COLO668 (cell line): ENCODE measurements around the gene SLC8A3.

Experiments
- DNase-seq: peaks from one replicate; lab custom pipeline; 2025; ENCODE audit not compliant: unreplicated experiment; lab: John Stamatoyannopoulos, UW

SLC8A3 gene

DNA sequence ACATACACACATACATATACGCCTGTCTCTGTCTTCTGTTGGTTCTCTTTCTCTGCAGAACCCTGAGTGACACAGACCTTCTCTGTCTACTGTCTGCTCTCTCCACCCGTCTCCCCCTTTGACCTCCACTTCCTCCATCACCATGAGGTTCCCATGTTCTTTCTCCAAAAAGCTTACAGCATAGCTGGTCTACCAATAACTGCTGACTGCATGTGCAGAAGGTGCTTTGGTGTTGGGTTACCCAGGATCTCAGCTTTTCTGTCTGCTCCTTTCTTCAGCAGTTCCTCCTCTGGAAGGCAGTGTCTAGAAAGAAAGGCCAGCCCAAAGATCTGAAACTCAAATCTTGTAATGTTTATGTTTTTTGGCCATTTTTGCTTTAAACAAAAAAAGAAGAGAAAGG, 184.0 kb downstream of the SLC8A3 start:
- DNase-seq: no peak

DNA sequence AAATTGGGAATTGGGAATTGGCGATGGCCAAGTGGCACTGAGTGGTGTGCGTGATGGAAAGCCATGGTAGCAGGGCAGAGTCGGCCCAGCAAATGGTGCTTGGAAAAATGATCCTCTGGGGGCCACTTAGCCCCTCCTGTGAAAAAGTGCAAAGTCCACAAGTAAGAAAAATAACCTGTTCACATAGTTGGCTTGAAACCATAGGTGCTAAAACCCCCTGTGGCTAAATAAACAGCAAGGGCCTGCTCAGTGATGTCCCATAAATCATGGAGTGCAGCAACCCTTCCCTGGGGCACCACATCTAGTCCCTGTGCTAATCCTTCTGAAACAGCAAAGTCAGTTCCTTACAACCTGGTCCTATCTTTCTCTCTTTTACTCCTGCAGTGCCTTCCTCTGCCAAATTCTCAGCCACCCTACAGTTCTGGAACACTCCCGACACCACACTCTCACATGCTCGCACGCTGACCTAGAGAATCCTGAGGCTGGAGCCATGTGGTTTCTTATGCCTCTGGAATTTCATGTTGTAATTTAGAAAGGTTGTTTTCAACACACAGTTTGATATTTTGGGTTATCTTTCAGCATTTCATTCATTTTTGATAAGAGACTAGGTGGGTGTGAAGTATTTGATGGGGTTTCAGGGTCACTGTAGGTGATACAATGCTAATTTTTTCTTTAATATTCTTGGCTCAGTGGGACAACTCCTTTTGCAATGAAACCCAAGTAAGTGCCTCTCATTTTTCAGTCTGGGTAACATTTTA, 186.0 kb downstream of the SLC8A3 start:
- peak; percentile 78 for DNase-seq

DNA sequence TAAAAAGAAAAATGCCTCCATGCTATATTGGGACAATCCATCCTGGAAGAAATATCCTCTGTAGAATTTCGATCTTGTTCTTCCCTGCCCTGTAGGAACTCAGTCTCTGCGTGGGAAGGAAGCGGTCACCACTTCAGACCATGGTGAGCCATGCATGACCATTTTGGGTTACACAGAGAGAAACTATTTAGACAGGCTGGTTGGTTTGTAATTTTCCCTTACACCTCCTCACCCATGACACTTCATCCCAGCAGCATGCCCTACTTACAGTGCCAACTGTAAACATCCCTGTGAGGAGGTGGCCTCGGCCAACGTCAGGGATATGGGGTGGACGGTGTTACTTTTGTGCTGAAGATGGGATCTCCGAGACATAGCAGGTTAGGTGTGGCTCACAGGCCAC, 188.2 kb downstream of the SLC8A3 start:
- DNase-seq: no peak

DNA sequence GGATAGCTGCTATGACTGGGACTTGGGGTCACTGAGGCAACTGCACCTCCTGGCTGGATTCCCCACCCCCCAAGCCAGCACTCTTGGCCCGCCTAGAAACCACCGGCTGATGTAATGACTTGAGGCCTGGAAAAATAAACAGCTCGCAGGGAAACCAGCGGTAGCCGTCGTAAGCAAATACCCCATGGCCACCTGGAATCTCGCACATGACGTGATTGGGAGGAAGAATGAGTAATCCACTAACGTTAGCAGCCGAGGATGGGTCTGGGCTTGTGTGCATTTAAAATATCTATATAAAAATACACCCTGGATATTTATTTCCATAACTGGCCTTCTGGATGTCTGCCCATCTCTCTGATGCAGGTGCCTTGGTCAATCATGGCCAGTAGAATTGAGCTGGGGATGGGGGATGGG, 189.5 kb downstream of the SLC8A3 start:
- peak; percentile 94 for DNase-seq

DNA sequence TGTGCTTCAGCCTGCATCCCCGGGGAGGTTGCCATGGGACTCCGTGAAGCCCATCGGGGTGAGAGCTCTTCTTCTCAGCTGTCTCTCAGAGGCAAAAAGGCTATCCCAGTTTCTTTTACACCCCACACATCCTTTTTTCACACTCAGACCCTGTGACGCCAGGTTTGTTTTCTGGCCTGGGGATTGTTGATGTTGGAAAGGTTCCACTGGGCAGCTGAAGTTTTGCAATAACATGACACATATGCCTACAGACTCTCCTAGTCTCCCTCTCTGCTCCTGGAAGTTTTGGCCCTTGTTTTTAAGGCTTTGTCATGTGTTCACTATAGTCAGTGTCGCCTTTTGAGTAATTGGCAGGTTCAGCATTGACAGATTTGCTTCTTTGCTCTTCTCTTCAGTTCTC, 190.9 kb downstream of the SLC8A3 start:
- DNase-seq: no peak

DNA sequence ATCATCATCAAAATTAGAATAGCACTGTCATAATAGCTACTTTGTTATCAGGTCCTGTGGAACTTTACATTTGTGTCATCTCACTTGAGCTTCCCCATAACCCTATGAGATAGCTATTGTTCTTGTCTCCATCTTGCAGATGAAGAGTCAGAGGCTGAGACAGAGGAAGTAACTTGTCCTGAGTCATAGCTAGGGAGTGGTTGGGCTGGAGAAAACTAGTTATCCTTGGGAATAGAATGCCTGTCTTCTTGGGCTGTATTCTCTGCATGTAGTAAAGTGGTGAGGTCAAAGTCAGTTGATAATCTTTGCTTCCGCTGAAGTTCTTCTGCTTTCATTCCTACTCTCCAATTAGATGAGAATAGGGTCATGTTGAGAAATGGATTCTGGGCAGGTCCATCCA, 192.5 kb downstream of the SLC8A3 start:
- DNase-seq: no peak
